Measurements from ENCODE around the gene PHOSPHO1.

The PHOSPHO1 gene

DNA sequence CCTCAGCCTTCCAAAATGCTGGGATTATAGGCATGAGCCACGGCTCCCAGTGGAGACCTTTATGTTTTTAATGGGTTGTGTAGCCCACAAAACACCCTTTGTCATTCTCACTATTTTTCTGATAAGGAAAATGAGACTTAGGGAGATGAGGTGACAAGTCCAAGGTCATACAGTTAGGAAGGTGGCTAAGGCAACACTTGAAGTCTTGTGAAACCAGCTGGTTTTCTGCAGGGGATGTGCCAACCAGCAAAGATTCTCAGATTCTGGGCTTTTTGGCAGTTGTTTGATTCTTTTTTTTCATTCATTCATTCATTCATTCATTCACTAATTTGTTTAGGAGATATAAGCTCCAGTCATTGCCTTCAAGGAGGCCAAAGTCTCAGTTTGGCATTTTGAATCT, 10.0 kb upstream of the PHOSPHO1 start:
- Histone ChIP-seq H3K36me3 (no peaks in the 10 kb centered on the region), H3K4me3 (ENCODE audit: low read depth, low read length) (no peak overlapping the region), H3K9me3 (ENCODE audit: severe bottlenecking) (no peaks in the 10 kb centered on the region), H3K27me3 (ENCODE audit: insufficient read depth, low read depth, severe bottlenecking) (no peaks in the 10 kb centered on the region), H3K27ac (no peak overlapping the region)
- DNase-seq: no peak
- TF ChIP-seq, protein P1, sequence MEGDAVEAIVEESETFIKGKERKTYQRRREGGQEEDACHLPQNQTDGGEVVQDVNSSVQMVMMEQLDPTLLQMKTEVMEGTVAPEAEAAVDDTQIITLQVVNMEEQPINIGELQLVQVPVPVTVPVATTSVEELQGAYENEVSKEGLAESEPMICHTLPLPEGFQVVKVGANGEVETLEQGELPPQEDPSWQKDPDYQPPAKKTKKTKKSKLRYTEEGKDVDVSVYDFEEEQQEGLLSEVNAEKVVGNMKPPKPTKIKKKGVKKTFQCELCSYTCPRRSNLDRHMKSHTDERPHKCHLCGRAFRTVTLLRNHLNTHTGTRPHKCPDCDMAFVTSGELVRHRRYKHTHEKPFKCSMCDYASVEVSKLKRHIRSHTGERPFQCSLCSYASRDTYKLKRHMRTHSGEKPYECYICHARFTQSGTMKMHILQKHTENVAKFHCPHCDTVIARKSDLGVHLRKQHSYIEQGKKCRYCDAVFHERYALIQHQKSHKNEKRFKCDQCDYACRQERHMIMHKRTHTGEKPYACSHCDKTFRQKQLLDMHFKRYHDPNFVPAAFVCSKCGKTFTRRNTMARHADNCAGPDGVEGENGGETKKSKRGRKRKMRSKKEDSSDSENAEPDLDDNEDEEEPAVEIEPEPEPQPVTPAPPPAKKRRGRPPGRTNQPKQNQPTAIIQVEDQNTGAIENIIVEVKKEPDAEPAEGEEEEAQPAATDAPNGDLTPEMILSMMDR (IDR thresholded peaks at IDR 0.05; ENCODE audit: low read depth, low read length): no peak

DNA sequence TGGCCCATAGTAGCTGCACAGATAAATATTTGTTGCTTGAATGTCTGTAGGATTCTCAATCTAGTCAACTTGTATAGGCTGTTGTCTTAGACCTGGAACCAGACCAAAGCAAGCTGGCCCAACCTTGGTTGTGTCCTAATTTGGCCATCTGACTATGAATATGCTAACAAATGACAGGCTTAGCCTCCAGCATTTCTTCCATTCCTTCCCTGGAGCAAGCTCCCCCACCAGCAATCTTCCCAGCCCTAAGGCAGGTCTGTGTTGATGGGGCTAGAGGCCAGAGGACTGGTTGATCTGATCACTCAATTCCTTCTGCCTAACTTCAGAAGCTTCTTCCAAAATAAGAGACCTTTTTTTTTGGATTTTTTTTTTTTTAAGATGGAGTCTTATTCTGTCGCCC, 9.4 kb upstream of the PHOSPHO1 start:
- Histone ChIP-seq H3K36me3 (no peaks in the 10 kb centered on the region), H3K27ac (no peak overlapping the region), H3K27me3 (ENCODE audit: insufficient read depth, low read depth, severe bottlenecking) (no peaks in the 10 kb centered on the region), H3K4me3 (ENCODE audit: low read depth, low read length) (no peak overlapping the region), H3K9me3 (ENCODE audit: severe bottlenecking) (no peaks in the 10 kb centered on the region)
- TF ChIP-seq, protein P1 (IDR thresholded peaks at IDR 0.05; ENCODE audit: low read depth, low read length): no peak
- DNase-seq: no peak

DNA sequence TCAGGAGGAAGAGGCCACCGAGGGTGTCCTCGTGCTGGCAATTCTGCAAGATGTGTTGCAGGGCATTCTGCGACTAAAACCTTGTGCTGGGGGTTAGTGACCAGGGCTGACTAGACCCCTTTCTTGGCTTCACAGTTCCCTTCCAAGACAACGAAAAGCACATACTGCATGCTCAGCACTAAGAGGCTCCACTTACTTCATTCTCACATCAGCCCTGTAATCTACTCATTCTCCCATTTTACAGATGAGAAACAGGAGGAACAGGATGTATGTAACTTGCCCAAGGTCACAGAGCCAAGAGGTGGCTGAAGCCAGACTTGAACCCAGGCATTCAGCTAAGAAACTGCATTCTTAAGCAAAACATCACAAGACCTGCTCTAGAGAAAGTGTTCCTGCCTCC, 5.3 kb upstream of the PHOSPHO1 start:
- Histone ChIP-seq H3K27ac (no peak overlapping the region), H3K4me3 (ENCODE audit: low read depth, low read length) (no peak overlapping the region), H3K36me3 (no peaks in the 10 kb centered on the region), H3K27me3 (ENCODE audit: insufficient read depth, low read depth, severe bottlenecking) (no peaks in the 10 kb centered on the region), H3K9me3 (ENCODE audit: severe bottlenecking) (no peaks in the 10 kb centered on the region)
- no peak for DNase-seq
- TF ChIP-seq, protein P1 (IDR thresholded peaks at IDR 0.05; ENCODE audit: low read depth, low read length): no peak

DNA sequence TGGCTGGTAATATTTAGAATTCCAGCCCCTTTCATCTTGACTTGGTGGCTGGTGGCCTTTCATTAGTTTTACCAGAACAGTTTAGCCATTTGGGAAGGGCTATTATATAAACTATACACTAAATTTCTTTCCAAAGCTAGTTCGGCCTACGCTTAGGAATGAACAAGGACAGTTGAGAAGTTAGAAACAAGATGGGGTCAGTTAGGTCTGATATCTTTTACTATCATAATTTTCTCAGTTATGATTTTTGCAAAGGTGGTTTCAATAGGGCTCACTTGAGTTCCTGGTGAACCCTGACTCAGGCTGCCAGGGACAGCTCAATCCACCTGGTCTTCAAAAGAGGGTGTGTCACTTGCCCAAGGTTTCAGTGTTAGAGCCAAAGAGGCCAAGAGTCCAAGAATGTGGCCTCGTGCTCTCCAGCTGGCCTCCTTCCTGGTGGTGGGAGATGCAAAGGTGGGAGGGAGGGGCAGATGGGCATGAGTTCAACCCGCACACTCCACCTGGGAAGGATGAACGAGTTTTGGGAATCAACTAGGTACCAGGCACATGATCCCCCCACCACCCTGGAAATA, 4.0 kb upstream of the PHOSPHO1 start:
- no peak overlapping the region for H3K27ac ChIP-seq
- TF ChIP-seq, protein P1 (IDR thresholded peaks at IDR 0.05; ENCODE audit: low read depth, low read length): no peak
- DNase-seq: no peak
- no peaks in the 10 kb centered on the region for H3K9me3 ChIP-seq (ENCODE audit: severe bottlenecking)
- H3K36me3 ChIP-seq: no peaks in the 10 kb centered on the region
- no peaks in the 10 kb centered on the region for H3K27me3 ChIP-seq (ENCODE audit: insufficient read depth, low read depth, severe bottlenecking)
- no peak overlapping the region for H3K4me3 ChIP-seq (ENCODE audit: low read depth, low read length)

DNA sequence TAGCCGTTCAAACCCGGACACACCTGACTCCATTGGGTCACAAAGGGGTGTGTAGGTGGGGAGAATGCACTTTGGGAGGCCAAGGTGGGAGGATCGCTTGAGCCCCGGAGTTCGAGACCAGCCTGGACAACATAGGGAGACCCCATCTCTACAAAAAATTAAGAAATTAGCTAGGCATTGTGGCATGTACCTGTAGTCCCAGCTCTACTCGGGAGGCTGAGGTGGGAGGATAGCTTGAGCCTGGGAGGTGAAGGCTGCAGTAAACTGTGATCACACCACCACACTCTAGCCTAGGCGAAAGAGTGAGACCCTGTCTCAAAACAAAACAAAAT, 942 bp upstream of the PHOSPHO1 start:
- no peaks in the 10 kb centered on the region for H3K27me3 ChIP-seq (ENCODE audit: insufficient read depth, low read depth, severe bottlenecking)
- H3K9me3 ChIP-seq (ENCODE audit: severe bottlenecking): no peaks in the 10 kb centered on the region
- no peak for DNase-seq
- H3K36me3 ChIP-seq: no peaks in the 10 kb centered on the region
- H3K27ac ChIP-seq: no peak overlapping the region
- TF ChIP-seq, protein P1 (IDR thresholded peaks at IDR 0.05; ENCODE audit: low read depth, low read length): no peak
- no peak overlapping the region for H3K4me3 ChIP-seq (ENCODE audit: low read depth, low read length)

Data from WERI-Rb-1 (cell line).